Measurements from ENCODE around the gene WDR47. TPM values are rescaled to one million over a fixed set of nuclear protein-coding genes. Genes with fewer than 3 reads are reported as not detected.
A peak's percentile ranks its signal among the peaks of the same experiment; 100 is the strongest.

WDR47 gene
- total RNA-seq = 11.8 TPM

DNA sequence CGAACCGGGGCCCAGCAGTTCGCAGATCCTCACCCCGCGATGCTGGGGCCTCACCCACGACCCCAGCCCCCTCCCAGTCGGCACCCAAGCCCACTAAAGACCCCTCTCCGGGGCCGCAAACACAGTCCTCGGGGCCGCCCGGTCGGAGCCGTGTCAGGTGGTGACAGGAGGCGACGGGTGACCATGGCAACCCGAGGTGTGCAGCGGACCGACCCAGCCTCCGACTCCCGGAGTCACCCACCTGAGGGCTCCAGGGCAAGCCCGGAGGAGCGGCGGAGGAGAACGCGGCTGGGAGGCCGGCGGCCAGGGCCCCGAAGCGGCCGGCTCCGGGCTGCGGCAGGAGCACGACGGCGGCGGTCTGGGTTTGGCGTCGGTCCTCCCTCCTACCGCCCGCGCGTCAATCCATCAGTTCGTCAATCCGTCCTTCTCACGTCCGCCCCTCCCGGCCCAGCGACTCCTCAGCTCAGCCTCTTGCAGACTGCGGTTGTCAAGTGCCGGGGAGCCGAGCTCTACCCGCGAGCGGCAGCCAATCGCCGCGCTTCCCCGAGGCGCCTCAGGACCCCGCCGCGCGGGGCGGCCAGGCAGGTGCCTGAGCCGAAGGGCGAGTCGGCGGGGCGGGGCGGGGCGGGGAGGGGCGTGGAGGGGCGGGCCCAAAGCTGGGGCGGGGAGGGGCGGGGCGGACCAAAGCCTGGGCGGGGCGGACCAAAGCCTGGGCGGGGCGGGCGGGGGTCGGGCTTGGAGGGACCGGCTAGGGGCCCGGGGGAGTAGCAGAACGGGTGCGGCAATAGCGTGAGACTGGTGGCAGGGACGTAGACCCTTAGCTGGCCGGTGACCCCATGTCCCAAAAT lies at the start of gene WDR47:
Gene WDR47, minus strand, starts transcription at position 482 of the 848 bp plus-strand sequence. CDS start 18,590 bp downstream, outside the sequence.
- Histone ChIP-seq H3K27ac (peak within 1 kb of the TSS; percentile 83 to 86), H3K4me1 (peaks cover 0 to 5% of the 10 kb centered on the region in 2 donors), H3K4me3 (peak within 1 kb of the TSS; percentile 78 to 94), H3K9me3 (no peaks in the 10 kb centered on the region), H3K36me3 (no peaks in the 10 kb centered on the region), H3K27me3 (no peaks in the 10 kb centered on the region)
- intact Hi-C loops (cut with DNase I) = loop anchor here (1.0 to 5.0 kb wide), 4 partner anchors 34 to 79 kb away; partner anchors contain the start of genes CLCC1, TAF13 and TMEM167B
- TF ChIP-seq, protein P1, sequence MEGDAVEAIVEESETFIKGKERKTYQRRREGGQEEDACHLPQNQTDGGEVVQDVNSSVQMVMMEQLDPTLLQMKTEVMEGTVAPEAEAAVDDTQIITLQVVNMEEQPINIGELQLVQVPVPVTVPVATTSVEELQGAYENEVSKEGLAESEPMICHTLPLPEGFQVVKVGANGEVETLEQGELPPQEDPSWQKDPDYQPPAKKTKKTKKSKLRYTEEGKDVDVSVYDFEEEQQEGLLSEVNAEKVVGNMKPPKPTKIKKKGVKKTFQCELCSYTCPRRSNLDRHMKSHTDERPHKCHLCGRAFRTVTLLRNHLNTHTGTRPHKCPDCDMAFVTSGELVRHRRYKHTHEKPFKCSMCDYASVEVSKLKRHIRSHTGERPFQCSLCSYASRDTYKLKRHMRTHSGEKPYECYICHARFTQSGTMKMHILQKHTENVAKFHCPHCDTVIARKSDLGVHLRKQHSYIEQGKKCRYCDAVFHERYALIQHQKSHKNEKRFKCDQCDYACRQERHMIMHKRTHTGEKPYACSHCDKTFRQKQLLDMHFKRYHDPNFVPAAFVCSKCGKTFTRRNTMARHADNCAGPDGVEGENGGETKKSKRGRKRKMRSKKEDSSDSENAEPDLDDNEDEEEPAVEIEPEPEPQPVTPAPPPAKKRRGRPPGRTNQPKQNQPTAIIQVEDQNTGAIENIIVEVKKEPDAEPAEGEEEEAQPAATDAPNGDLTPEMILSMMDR (IDR thresholded peaks at IDR 0.05) = no peak
- peak; percentile 84 to 97 for DNase-seq (ENCODE audit: low spot score in 2 of 2)

DNA sequence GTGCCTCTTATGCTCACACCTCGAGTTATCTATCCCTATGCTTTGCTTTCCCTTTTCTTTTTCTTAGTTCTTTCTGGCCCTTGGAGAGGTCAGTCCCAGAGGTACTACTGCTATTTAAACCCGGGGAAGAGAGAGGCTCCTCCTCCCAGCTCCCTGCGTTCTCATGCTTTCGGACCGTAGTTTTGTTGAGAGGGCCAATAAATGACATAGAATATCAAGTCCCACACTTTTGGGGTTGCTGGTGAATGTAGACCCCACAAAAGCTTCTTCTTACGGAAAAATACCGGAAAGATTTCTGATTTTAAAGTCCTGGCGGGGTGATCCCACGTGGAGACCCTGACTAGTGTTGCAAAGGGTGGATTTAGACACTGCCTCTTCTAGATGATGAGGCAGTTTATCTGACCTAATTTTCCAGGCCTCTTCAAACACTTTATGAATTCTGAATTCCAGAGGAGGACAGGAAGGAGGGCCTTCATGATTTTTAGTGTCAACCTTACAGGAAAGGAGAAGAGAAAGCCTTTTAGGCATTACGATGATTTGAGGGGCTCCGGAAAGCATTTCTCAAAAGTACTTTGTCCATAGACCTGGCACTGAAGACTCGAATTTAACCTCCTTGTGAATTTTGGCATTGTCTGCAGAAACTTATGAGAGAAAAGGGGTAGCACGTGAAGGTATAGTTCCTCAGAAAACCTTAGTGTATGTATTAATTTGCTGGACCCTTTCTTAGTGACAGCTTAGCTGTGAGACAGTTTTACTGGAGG lies 49.4 kb upstream of the WDR47 start:
- Histone ChIP-seq H3K27me3 (no peaks in the 10 kb centered on the region), H3K4me3 (peak overlapping the region; percentile 61 to 72), H3K27ac (peak overlapping the region; percentile 91 to 95), H3K36me3 (peaks cover 14 to 20% of the 10 kb centered on the region in 2 donors), H3K9me3 (no peaks in the 10 kb centered on the region), H3K4me1 (peaks cover 5 to 29% of the 10 kb centered on the region in 2 donors)
- DNase-seq (ENCODE audit: low spot score in 2 of 2) = peak in 1 of 2 donors; percentile 69
- intact Hi-C loops (cut with DNase I) = loop anchor here (2.0 to 5.0 kb wide), 2 partner anchors 14 to 49 kb away; partner anchors contain the start of genes TAF13 and WDR47
- TF ChIP-seq, protein P1 (IDR thresholded peaks at IDR 0.05) = no peak

DNA sequence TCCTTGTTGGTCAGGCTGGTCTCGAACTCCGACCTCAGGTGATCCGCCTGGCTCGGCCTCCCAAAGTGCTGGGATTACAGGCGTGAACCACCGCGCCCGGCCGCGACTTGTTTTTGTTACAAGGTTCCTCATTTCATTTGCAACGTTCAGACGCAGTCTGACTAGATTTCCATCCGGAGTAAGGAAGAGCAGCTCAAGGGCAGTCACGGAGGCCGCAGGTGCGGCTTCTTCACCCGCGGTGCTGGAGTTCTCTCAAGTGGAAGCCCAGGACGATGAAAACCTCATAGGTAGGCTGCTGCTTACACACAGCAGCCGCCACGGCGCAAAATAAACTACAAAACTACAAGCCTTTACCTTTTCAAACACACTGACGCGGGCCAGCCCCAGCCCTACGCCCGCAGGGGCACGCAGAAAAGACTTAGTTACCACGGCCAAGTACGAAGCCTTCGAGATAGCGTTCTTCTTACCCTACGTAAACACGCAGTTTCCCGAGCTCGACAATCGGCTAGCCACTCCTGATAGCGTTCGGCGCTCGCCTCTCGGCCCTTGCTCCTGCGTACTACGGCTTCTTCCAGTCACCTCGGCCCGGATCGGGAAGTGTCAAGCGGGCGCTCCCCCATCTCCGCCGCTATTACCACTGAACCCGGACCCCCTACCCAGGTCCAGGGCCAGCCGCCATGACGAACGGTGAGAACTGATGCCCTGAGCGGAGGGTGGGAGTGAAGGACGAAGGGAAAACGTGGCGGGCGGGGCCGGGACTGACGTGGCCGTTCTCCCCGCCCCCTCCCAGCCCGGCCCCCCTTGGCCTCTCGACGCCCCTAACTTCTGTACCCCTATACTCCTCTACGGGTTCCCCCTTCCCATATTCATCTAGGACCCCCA lies 48.5 kb upstream of the WDR47 start, which contains the start of gene TMEM167B:
Gene TMEM167B, plus strand, starts transcription at position 569 of the 882 bp plus-strand sequence. Its CDS starts 109 bp downstream, at position 678.
- TF ChIP-seq, protein P1 (IDR thresholded peaks at IDR 0.05) = no peak
- intact Hi-C loops (cut with DNase I) = loop anchor here (2.0 to 5.0 kb wide), 2 partner anchors 14 to 48 kb away; partner anchors contain the start of genes TAF13 and WDR47
- Histone ChIP-seq H3K27me3 (no peaks in the 10 kb centered on the region), H3K27ac (peak within 1 kb of the TSS; percentile 91 to 95), H3K9me3 (no peaks in the 10 kb centered on the region), H3K36me3 (peaks cover 14 to 20% of the 10 kb centered on the region in 2 donors), H3K4me1 (peaks cover 5 to 29% of the 10 kb centered on the region in 2 donors), H3K4me3 (peak within 1 kb of the TSS; percentile 61 to 72)
- peak; percentile 64 to 95 for DNase-seq (ENCODE audit: low spot score in 2 of 2)

GRCh38 chr1:109089242-109090015 lies 47.5 kb upstream of the WDR47 start:
- TF ChIP-seq, protein P1 (IDR thresholded peaks at IDR 0.05) = peak in 1 of 3 experiments; percentile 20
- peak in 1 of 2 donors; percentile 64 for DNase-seq (ENCODE audit: low spot score in 2 of 2)
- peak overlapping the region; percentile 91 to 95 for H3K27ac ChIP-seq
- H3K4me1 ChIP-seq = peaks cover 5 to 29% of the 10 kb centered on the region in 2 donors
- peaks cover 8 to 15% of the 10 kb centered on the region in 2 donors for H3K36me3 ChIP-seq
- H3K27me3 ChIP-seq = no peaks in the 10 kb centered on the region
- intact Hi-C loops (cut with DNase I) = loop anchor here (2.0 to 5.0 kb wide), 2 partner anchors 13 to 47 kb away; partner anchors contain the start of genes TAF13 and WDR47
- peak overlapping the region; percentile 61 to 72 for H3K4me3 ChIP-seq
- no peaks in the 10 kb centered on the region for H3K9me3 ChIP-seq

Measured in ascending aorta (tissue), 2 donors.